ENCODE data around the gene TFPI2.

TFPI2 gene

DNA sequence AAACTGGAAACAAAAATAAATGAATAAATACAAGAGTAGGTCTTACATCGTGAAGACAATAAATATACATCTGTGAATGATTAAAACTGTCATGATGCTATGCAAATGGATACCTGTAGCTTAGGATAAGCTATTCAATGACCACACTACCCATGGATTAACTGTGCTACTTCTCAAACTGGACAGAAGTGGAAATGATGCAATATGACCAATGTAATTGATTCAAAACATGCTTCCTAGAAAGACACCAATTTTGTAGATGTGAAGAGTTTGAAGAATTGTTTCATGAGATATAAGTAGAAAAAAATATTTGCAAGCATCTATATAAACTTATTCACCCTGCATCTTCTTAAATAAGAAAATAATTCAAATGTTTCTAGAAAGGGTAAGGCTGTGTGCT lies 36.1 kb downstream of the TFPI2 start:
- DNase-seq: no peak

DNA sequence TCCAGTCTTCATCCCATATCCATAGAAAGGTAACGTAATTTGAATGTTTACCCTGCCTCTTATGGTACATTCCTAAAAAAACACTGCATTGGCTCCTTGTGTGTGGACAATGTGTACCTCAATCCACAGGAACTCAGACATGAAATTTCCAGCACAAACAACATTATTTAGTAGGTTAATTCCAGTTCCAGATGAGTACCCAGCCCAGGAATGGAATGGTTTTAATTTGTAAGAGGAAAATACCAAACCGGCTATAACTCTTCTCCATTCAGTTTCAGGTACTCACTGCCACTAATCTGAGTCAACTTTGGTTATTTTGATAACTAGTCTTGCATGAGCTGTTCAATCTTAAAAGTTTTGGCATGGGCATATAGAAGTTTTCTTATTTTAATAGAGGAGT lies 39.0 kb downstream of the TFPI2 start:
- DNase-seq: no peak

DNA sequence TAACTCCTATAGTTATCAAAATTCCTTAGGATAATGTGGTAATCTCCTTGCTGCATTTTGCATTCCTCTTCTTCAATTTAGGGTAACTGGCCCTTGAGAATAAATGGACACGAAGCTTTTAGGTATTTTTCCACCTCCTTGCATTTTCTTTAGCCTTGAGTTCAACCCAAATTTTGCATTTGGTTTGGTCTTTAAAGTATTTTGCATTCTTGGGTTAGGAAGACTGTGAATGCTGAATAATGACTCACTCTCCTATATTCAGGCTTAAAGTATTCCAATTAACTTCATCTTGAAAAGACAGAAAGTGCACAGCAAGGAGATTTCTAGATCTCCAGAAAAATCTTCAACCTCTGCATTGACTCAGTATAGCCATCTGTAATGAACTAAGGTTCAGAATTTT lies 47.3 kb downstream of the TFPI2 start:
- no peak for DNase-seq

DNA sequence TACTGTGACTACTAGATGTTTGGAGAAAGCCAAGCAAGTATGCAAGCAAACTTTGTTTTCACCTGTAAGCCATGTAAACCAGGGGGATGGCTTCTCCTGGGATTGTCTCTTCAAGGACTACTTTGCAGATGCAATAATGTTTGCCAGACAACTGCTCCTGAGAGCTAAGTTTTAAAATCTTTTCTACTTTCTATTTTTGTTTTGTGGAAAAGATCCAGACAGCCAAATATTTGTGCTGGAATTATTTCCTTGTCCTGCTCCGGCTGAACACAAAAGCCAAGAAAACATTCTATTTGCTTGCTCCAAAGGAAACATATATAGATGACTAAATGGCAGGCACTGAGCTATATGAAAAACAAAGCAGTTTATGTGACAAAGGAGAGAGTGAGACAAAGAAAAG lies 51.6 kb downstream of the TFPI2 start:
- no peak for DNase-seq

DNA sequence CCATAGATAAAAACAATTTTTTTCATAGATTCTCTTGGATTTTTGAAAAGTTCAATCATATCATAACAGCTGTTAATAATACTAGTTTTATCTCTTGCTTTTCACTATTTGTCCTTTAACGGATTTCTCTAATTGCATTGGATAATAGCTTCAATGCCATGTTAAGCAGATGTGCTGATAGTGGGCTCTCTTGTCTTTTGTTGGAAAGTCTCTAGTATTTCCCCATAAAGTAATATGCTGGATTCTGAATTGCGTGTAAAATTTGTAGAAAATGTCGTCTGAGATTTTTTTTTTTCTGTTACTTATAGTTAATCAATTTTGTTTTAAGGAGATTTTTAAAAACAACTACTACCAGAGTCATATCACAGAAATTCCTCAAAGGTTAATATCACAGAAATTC lies 53.3 kb downstream of the TFPI2 start:
- no peak for DNase-seq

DNA sequence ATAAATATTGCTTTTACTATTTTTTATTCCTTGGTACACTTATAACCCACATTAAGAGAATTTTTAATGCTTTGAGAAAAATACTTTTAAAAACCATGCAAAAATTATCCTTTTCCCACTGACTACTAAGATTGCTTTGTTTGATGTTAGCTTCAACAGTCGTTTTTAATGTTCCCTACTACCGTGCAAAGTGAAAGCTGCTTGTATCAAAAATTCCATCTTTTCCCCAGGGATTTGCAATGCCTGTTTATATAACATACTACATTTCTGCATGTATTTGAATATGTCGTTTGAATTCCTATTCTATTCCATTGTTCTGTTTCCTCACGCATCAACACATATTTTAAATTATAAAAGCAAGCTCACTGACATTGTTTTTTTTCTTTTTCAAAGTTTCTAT lies 54.4 kb downstream of the TFPI2 start:
- no peak for DNase-seq

DNA sequence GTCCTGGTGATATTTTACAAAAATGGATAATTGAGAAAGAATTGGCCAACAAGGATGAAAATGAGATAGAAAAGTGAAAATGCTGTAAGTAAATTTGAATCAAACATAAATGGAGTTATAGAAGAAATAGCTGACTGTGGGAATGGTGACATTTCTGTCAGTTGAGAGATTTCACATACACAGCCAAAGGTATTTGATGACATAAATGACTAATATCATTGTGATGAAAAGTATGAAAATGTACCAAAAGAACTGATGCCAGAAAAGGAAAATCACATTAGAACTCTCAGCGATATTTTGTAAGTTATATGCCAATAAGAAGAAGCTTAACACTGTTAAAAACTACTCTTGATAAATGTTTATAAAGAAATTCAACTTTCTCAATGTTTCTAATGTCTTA lies 54.9 kb downstream of the TFPI2 start:
- no peak for DNase-seq
